Non-pigmented ciliary epithelial cell (primary cell): ENCODE results near the gene DHRS4.
"Not testable (repeated sequence)": the region's sequence is repeated elsewhere in the genome, so short reads cannot be mapped to it uniquely, and the experiment has no call there.

Experiments used
- DNase-seq: peaks from one replicate; pipeline ENCODE4 v3.0.0-alpha.2; 2010; ENCODE audit warnings: low read depth

DHRS4 gene

DNA sequence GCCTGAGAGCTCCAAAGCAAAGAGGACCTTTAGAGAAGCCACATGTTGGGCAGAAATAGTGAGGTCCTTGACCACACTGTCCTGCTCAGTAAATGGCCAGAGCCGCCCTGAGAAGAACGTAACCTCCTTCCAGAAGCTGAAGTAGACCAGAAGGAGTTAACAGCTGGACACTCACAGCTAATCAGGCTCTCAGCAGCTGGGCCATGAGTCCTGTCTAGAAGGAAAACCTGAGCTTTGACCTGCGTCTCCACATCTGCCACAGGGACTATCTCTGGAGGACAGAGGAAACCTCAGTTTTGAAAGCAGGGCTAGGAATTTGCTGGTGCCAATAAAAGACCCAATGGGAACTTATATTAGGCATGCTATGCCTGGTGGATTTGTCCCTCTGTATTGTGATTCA, 12.3 kb upstream of the DHRS4 start:
- no peak for DNase-seq

DNA sequence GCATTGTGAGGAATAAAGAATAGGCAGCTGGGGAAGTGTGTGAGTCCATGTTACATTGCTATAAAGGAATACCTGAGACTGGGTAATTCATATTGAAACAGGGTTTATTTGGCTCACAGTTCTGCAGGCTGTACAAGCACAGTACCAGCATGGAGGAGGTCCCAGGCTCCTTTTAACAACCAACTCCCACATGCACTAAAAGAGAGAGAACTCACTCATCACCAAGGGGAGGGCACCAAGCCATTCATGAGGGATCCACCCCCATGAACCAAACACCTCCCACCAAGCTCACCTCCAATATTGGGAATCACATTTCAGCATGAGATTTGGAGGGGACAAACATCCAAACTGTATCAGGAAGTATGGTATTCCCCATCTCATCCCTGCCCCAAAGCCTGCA, 11.9 kb upstream of the DHRS4 start:
- DNase-seq, result no peak

GRCh38 chr14:23942587-23942986, 11.0 kb upstream of the DHRS4 start:
- DNase-seq, result no peak

GRCh38 chr14:23949069-23949468, 4.5 kb upstream of the DHRS4 start:
- DNase-seq, result not testable (repeated sequence)

DNA sequence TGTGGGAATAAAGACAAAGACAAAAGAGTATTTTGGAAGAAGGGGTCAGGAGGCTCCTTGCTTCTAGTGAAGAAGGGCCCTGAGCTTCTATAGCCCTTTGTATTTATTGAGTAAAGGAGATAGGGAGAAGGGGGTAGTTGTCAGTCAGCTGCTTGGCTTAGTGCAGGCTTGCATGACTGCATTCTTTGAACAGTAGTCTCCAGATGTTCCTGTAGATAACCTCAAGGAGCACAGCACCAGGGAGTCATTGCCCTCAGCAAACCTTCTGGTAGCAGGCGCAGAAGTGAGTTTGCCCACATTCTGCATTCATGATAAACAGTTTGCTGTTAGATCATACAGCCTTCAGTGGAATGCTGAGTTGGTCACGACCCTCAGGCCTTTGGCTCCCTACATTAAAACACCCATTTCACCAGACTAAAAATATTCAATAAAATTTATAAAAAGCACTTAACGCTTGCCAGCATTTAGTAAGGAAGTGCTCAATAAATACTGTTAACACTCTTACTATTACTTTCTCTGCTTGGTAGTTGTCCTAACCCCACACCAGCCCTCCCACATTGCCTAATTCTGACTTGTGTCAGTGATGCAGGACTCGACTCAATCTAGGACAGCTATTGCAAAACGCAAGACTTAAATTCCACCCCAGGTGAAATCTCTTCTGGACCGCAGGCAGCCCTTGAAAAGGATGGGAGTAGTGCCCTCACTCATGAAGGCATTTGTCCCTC, 3.0 kb upstream of the DHRS4 start:
- no peak for DNase-seq

DNA sequence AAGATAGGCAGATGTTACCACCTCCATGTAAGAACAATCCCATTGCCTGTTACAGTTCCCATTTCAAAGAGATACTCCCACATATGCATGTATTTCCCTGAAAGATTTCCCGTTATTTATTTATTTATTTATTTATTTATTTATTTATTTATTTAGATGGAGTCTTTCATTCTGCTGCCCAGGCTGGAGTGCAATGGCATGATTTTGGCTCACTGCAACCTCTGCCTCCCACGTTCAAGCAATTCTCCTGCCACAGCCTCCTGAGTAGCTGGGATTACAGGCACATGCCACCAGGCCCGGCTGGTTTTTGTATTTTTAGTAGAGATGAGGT, 2.5 kb upstream of the DHRS4 start:
- DNase-seq, result not testable (repeated sequence)

DNA sequence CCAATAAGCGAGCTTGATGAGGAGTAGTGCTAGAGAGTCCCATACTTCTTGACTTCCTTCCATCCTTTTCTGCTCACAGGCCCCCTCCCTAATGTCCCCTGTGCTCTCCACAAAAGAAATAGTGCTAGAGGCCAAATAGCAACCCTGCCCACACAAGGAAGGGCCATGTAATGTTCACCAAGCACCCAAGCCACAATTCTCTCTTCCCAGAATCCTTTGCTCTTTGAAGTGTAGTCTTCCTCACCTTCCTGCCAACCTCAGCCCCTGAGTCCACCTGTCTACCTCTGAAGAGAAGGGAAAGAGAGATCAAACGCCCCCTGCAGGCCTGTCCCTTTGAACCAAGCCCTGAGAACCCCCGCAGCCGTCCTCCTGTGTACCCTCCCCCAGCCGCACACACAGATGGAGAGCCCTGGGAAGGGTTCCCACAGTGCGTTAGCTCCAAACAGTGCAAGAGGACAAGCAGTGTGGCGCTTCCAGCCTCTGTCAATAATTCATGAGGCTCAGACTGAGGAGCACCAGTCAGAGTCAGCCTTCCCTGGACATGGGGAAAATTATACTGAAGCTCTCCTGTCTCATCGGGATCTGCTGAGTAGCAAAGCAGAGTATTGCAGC, 1.9 kb upstream of the DHRS4 start:
- no peak for DNase-seq

- DNase-seq, result not testable (repeated sequence)
These were observed 480 bp upstream of the DHRS4 start for GRCh38 chr14:23953116-23953463.

- DNase-seq, result not testable (repeated sequence)
These were observed 677 bp downstream of the DHRS4 start for GRCh38 chr14:23954279-23954614.

DNA sequence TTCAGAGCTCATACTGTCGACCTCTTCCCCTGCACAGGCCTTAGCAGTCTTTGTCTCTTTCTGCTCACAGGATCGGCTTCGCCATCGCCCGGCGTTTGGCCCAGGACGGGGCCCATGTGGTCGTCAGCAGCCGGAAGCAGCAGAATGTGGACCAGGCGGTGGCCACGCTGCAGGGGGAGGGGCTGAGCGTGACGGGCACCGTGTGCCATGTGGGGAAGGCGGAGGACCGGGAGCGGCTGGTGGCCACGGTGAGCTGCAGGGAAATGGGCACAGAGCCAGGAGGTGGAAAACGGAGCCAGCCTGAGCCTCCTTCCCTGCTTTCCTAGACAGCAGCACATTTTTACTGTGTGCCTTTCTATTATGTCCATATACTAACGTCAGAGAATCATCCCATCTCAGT, 1.4 kb downstream of the DHRS4 start:
- DNase-seq, result not testable (repeated sequence)

GRCh38 chr14:23955811-23956210, 2.2 kb downstream of the DHRS4 start:
- DNase-seq, result not testable (repeated sequence)

- DNase-seq, result not testable (repeated sequence)
These were observed 4.5 kb downstream of the DHRS4 start for GRCh38 chr14:23957913-23958569.

DNA sequence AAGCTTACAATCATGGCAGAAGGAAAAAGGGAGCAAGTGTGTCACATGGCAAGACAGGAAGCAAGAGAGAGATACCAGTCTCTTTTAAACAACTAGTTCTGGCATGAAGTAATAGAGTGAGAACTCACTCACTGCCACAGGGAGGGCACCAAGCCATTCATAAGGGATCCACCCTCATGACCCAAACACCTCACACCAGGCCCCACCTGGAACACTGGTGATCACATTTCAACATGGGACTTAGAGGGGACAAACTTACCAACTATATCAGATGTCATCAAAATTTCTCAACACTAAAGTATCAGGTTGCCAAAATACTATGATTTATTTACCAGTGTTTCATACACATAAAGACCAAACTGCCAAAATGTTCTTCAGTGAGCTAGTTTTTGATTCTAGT, 7.3 kb downstream of the DHRS4 start:
- not testable (repeated sequence) for DNase-seq

- DNase-seq, result not testable (repeated sequence)
These were observed 8.1 kb downstream of the DHRS4 start for GRCh38 chr14:23961704-23962103.

GRCh38 chr14:23969130-23969480, 15.5 kb downstream of the DHRS4 start:
- not testable (repeated sequence) for DNase-seq

DNA sequence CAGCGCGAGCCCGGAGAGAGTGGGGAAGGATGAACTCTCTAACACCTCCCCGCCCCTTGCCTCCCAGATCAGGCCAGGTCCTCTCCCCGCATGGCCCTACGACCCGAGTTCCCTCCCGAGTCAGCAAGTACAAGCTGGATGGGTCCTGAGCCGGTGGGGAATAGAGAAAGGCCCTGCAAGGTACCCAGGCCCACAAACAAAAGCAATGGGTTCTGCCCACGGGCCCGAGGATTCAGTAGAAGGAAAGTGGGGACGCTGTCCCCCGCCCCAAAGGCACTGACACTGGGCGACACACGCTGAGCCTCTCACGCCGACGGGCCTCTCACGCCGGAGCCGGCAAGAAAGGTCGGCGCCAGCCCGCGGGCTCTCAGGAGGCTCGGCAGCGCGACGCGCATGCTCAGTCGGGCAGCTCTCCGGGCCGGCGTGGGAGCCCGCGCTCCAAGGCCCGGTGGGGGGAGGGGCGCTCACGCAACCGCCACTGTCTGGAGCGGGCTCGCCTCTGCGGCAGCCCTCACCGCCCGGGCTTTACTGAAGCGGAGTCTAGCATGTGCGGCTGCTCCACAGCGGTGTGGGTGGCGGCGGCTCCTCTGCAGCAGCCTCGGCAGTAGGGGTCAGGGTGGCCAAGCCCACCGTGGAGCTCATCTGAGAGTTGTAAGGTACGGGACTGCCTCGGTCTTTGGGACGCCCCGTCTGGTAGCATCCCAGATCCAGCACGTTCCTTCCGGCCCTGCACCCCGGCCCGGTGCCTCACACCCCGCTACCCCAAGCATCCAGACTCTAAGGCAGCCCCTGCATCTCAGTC, 16.1 kb downstream of the DHRS4 start:
- not testable (repeated sequence) for DNase-seq

GRCh38 chr14:23970283-23970659, 16.7 kb downstream of the DHRS4 start:
- DNase-seq, result not testable (repeated sequence)

DNA sequence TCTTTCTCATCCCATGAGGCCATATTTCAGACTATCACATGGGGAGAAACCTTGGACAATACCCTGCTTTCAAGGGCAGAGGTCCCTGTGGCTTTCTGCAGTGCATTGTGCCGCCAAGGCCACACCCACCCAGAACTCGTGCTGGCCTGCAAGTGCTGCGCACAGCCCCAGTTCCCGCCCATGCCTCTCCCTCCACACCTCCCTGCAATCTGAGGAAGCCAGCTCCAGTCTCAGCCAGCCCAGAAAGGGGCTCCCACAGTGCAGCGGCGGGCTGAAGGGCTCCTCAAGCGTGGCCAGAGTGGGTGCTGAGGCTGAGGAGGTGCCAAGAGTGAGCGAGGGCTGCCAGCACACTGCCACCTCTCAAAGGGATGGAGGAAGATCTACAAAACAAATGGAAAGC, 19.6 kb downstream of the DHRS4 start:
- DNase-seq, result not testable (repeated sequence)

- not testable (repeated sequence) for DNase-seq
These were observed 20.5 kb downstream of the DHRS4 start for GRCh38 chr14:23974041-23974440.

DNA sequence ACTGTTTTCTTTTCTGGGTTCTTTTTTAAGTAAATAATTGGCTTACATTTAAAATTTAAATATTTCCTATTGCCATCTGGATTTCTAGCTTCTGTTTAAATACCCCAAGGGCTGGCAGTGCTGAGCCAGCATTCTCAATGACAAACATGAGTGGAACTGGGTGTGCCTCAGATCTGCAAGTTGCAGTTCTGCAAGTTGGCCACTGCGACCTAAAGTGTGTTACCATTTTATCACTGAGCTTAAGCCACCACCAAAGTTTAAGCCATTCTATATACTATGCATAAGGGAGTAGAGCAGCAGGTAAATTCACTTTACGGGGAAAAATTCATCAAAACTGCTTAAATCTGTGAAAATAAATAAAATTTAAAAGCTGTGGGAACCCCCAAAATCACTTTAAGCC, 23.6 kb downstream of the DHRS4 start:
- DNase-seq, result not testable (repeated sequence)

- DNase-seq, result not testable (repeated sequence)
These were observed 28.6 kb downstream of the DHRS4 start for GRCh38 chr14:23981951-23982813.
